HEK293T (cell line): ENCODE data around the gene NEK5.

ENCODE experiments used
- ARNT ChIP-seq: fragments of 450-650 bp; IDR thresholded peaks from 2 replicates; pipeline ENCODE4 v1.6.1; 2017; ENCODE audit warnings: mild to moderate bottlenecking
- BHLHE40 ChIP-seq: fragments of 450-650 bp; IDR thresholded peaks from 2 replicates; pipeline ENCODE4 v1.6.1; 2016; ENCODE audit warnings: mild to moderate bottlenecking, moderate library complexity, borderline replicate concordance
- CTBP1 ChIP-seq: fragments of 450-650 bp; IDR thresholded peaks from 2 replicates; pipeline ENCODE4 v1.6.1; 2016; ENCODE audit warnings: borderline replicate concordance
- ELF4 ChIP-seq: fragments of 450-650 bp; IDR thresholded peaks from 2 replicates; pipeline ENCODE4 v1.6.1; 2017; ENCODE audit warnings: antibody characterized with exemption
- FOXA1 ChIP-seq: fragments of 450-650 bp; IDR thresholded peaks from 2 replicates; pipeline ENCODE4 v1.6.1; 2016; ENCODE audit warnings: mild to moderate bottlenecking
- FOXK2 ChIP-seq: fragments of 450-650 bp; IDR thresholded peaks from 2 replicates; pipeline ENCODE4 v1.6.1; 2016; ENCODE audit warnings: mild to moderate bottlenecking
- FOXM1 ChIP-seq: fragments of 450-650 bp; IDR thresholded peaks from 2 replicates; pipeline ENCODE4 v1.6.1; 2017; ENCODE audit warnings: mild to moderate bottlenecking, borderline replicate concordance
- L3MBTL2 ChIP-seq: fragments of 450-650 bp; conservative IDR thresholded peaks from 2 replicates; pipeline ENCODE4 v1.6.1; 2016; ENCODE audit warnings: mild to moderate bottlenecking
- SP1 ChIP-seq: fragments of 450-650 bp; IDR thresholded peaks from 2 replicates; pipeline ENCODE4 v1.6.1; 2017
- SUZ12 ChIP-seq: fragments of 450-650 bp; IDR thresholded peaks from 2 replicates; pipeline ENCODE4 v1.6.1; 2016; ENCODE audit warnings: mild to moderate bottlenecking
- TARDBP ChIP-seq: fragments of 450-650 bp; IDR thresholded peaks from 2 replicates; pipeline ENCODE4 v1.6.1; 2016
- ZNF384 ChIP-seq: fragments of 450-650 bp; IDR thresholded peaks from 2 replicates; pipeline ENCODE4 v1.6.1; 2016
- TF ChIP-seq, protein P1 (sequence below): fragments of 450-650 bp; IDR thresholded peaks from 2 replicates; pipeline ENCODE4 v1.6.1; 2016

DNA sequence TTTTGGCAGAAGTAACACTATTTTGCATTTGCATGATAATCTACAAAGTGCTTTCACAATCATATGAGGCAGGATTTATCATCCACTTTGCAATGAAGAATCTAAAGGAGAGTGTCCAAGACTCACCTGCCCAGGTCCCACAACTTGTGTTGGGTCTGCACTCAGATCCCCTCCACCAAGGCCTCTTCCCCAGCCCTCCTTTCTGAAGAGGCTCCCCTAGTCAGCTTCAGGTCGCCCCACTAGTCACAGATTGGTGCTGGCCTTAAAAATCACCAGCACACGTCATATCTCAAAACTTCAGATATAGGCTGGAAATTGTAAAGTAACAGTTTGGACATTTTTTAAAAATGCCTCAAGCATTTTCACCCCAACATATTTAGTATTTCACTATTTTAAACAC is 135.2 kb downstream of the NEK5 start:
- no peak for TF ChIP-seq TARDBP
- TF ChIP-seq ELF4 = no peak
- no peak for TF ChIP-seq SUZ12
- TF ChIP-seq L3MBTL2 = no peak
- TF ChIP-seq BHLHE40 = no peak
- no peak for TF ChIP-seq CTBP1
- TF ChIP-seq FOXK2 = no peak
- no peak for TF ChIP-seq FOXM1
- no peak for TF ChIP-seq ARNT
- TF ChIP-seq FOXA1 = no peak
- TF ChIP-seq SP1 = no peak
- no peak for TF ChIP-seq ZNF384
- TF ChIP-seq, protein P1, sequence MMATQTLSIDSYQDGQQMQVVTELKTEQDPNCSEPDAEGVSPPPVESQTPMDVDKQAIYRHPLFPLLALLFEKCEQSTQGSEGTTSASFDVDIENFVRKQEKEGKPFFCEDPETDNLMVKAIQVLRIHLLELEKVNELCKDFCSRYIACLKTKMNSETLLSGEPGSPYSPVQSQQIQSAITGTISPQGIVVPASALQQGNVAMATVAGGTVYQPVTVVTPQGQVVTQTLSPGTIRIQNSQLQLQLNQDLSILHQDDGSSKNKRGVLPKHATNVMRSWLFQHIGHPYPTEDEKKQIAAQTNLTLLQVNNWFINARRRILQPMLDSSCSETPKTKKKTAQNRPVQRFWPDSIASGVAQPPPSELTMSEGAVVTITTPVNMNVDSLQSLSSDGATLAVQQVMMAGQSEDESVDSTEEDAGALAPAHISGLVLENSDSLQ = no peak
